ENCODE measurements around the gene NEK8.

DNA sequence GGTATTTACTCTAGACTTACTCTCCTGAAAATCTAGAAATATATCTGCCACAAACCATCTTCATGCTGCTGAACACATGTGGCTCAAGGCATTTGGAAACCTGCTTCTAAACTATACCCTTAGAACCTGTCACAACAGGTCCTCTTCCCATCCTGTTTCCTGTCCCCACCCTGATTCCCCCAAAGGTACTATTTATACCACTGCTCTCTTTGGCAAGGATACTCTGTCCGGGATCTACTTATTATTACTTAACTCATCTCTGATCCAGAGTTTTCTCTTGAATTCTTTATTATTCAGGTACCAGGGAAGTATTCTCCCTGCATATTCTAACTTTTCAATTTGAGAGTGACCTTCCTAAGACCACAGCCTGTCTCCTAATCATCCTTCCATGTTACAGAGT is 48.6 kb downstream of the NEK8 start:
- TF ChIP-seq POLR2A (IDR thresholded peaks at IDR 0.05): no peak
- TF ChIP-seq, protein P1, sequence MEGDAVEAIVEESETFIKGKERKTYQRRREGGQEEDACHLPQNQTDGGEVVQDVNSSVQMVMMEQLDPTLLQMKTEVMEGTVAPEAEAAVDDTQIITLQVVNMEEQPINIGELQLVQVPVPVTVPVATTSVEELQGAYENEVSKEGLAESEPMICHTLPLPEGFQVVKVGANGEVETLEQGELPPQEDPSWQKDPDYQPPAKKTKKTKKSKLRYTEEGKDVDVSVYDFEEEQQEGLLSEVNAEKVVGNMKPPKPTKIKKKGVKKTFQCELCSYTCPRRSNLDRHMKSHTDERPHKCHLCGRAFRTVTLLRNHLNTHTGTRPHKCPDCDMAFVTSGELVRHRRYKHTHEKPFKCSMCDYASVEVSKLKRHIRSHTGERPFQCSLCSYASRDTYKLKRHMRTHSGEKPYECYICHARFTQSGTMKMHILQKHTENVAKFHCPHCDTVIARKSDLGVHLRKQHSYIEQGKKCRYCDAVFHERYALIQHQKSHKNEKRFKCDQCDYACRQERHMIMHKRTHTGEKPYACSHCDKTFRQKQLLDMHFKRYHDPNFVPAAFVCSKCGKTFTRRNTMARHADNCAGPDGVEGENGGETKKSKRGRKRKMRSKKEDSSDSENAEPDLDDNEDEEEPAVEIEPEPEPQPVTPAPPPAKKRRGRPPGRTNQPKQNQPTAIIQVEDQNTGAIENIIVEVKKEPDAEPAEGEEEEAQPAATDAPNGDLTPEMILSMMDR (IDR thresholded peaks at IDR 0.05): no peak
